GM12878 (cell line): ENCODE data around the gene GRIK2. TPM values are rescaled to one million over a fixed set of nuclear protein-coding genes. Genes with fewer than 3 reads are reported as not detected.

Experiments used
- ATAC-seq: fragments of 200-7000 bp; cut with Tn5 transposase; 3 replicates; pipeline ENCODE4 v1.9.1; 2020; ENCODE audit warnings: mild to moderate bottlenecking, moderate library complexity
- BruUV-seq: library from RNA; stranded (reverse); fragments of 400-500 nt; replicated peaks from 2 replicates; lab custom pipeline; 2021; lab: Mats Ljungman, UMichigan
- CTCF ChIA-PET: fragments of 300-600 bp; sonication (Branson Sonifier 250); formaldehyde crosslinking; extraction: SDS; loops from one replicate; lab custom pipeline; 2021; ENCODE audit warnings: inconsistent platforms; lab: Yijun Ruan, JAX
- POLR2A ChIA-PET: fragments of 350-600 bp; formaldehyde crosslinking; extraction: SDS; loops from one replicate; lab custom pipeline; 2021; ENCODE audit warnings: inconsistent platforms; lab: Charles Lee
- RAD21 ChIA-PET: fragments of 300-600 bp; sonication (Branson Sonifier 250); formaldehyde crosslinking; loops from one replicate; lab custom pipeline; 2023; ENCODE audit warnings: antibody characterized with exemption; ENCODE audit not compliant: unreplicated experiment; lab: Charles Lee
- SMC1A ChIA-PET: fragments of 300-600 bp; sonication (Branson Sonifier 250); formaldehyde crosslinking; loops from one replicate; lab custom pipeline; 2023; ENCODE audit not compliant: unreplicated experiment, uncharacterized antibody; lab: Charles Lee
- DNase-seq: peaks from one replicate; pipeline ENCODE4 v3.0.0-alpha.2; 2011; ENCODE audit warnings: low read depth, low spot score
- FAIRE-seq: peaks from 3 replicates; lab custom pipeline; 2011; peaks lifted over from hg19 to GRCh38; lab: Jason Lieb, UNC
- H2AFZ ChIP-seq: 2 replicates; pipeline ENCODE4 v1.6.0; 2011; ENCODE audit warnings: low read depth, low read length, control low read depth; ENCODE audit not compliant: control insufficient read depth
- H3K27ac ChIP-seq: 2 replicates; pipeline ENCODE4 v1.5.1; 2011; ENCODE audit warnings: control low read depth; ENCODE audit not compliant: control insufficient read depth, insufficient read depth
- H3K27me3 ChIP-seq, 2 experiments: replicated peaks in 1 of 2; 2 replicates each; pipeline versions ENCODE4 v1.6.0 to v1.6.1; 2011; ENCODE audit warnings: low read length in 1 of 2; ENCODE audit not compliant: control insufficient read depth in 2 of 2, insufficient read depth in 2 of 2
- H3K36me3 ChIP-seq, 2 experiments: 2 replicates each; pipeline ENCODE4 v1.5.1; 2011; ENCODE audit warnings: low read length in 1 of 2; ENCODE audit not compliant: control insufficient read depth in 2 of 2, insufficient read depth in 2 of 2
- H3K4me1 ChIP-seq: 2 replicates; pipeline ENCODE4 v1.6.1; 2011; ENCODE audit warnings: mild to moderate bottlenecking, low read length, moderate library complexity, mixed read lengths; ENCODE audit not compliant: control insufficient read depth, insufficient read depth
- H3K4me2 ChIP-seq: 2 replicates; pipeline ENCODE4 v1.6.0; 2011; ENCODE audit warnings: control low read depth; ENCODE audit not compliant: control insufficient read depth, insufficient read depth
- H3K4me3 ChIP-seq: fragments of 200-600 bp; sonication (generic); 2 replicates; pipeline ENCODE4 v1.5.1; 2016
- H3K79me2 ChIP-seq: 2 replicates; pipeline ENCODE4 v1.6.0; 2011; ENCODE audit warnings: low read length; ENCODE audit not compliant: control insufficient read depth, insufficient read depth
- H3K9ac ChIP-seq: 2 replicates; pipeline ENCODE4 v1.8.0; 2011; ENCODE audit warnings: low read length, control low read depth, mixed read lengths; ENCODE audit not compliant: control insufficient read depth, insufficient read depth
- H3K9me3 ChIP-seq: replicated peaks from 3 replicates; pipeline ENCODE4 v1.5.1; 2011; ENCODE audit warnings: mild to moderate bottlenecking, low read length; ENCODE audit not compliant: control insufficient read depth, insufficient read depth
- H4K20me1 ChIP-seq: 2 replicates; pipeline ENCODE4 v1.6.0; 2011; ENCODE audit not compliant: control insufficient read depth, insufficient read depth
- ASH2L ChIP-seq: fragments of 300-600, 200-600 bp; sonication (generic); IDR thresholded peaks from 2 replicates; pipeline ENCODE4 v1.6.1; 2017; ENCODE audit warnings: low read depth, mild to moderate bottlenecking, borderline replicate concordance
- BCLAF1 ChIP-seq: fragments of 450-650 bp; IDR thresholded peaks from 2 replicates; pipeline ENCODE4 v1.6.1; 2017; ENCODE audit warnings: antibody characterized with exemption, mild to moderate bottlenecking, moderate library complexity
- CHD2 ChIP-seq: IDR thresholded peaks from 2 replicates; pipeline ENCODE4 v1.6.1; 2011; ENCODE audit warnings: low read depth, low read length, improper control_type of control experiment, borderline replicate concordance
- CTCF ChIP-seq, 3 experiments: IDR thresholded peaks in 2 of 3; conservative IDR thresholded peaks in 1 of 3; 2 replicates each; pipeline ENCODE4 v1.5.1; 2011; ENCODE audit warnings: low read depth in 3 of 3, low read length in 3 of 3, mild to moderate bottlenecking in 3 of 3, control low read depth in 2 of 3, moderate library complexity in 2 of 3, inconsistent platforms in 1 of 3, mixed read lengths in 1 of 3; ENCODE audit not compliant: control insufficient read depth in 2 of 3, insufficient read depth in 1 of 3; ENCODE audit errors: extremely low read depth in 1 of 3
- IKZF2 ChIP-seq, 2 experiments: fragments of 450-650 bp; IDR thresholded peaks; 2 replicates each; pipeline ENCODE4 v1.6.1; 2017; ENCODE audit warnings: mild to moderate bottlenecking in 2 of 2, moderate library complexity in 2 of 2
- JUNB ChIP-seq: IDR thresholded peaks from 2 replicates; pipeline ENCODE4 v1.6.1; 2016; ENCODE audit warnings: antibody characterized with exemption, mild to moderate bottlenecking
- NBN ChIP-seq: fragments of 450-650 bp; IDR thresholded peaks from 2 replicates; pipeline ENCODE4 v1.6.1; 2016
- NFYA ChIP-seq: IDR thresholded peaks from 2 replicates; pipeline ENCODE4 v1.6.1; 2011; ENCODE audit warnings: low read depth, mild to moderate bottlenecking, low read length, improper control_type of control experiment, borderline replicate concordance
- RELB ChIP-seq: fragments of 450-650 bp; IDR thresholded peaks from 2 replicates; pipeline ENCODE4 v1.6.1; 2017; ENCODE audit warnings: low read depth, mild to moderate bottlenecking, moderate library complexity
- STAT1 ChIP-seq: fragments of 450-650 bp; conservative IDR thresholded peaks from 2 replicates; pipeline ENCODE4 v1.6.1; 2014; ENCODE audit warnings: antibody characterized with exemption, mild to moderate bottlenecking
- STAT3 ChIP-seq: IDR thresholded peaks from 2 replicates; pipeline ENCODE4 v1.6.1; 2011; ENCODE audit warnings: low read depth, low read length, improper control_type of control experiment
- ZBTB33 ChIP-seq: fragments of 450-650 bp; IDR thresholded peaks from 2 replicates; pipeline ENCODE4 v1.6.1; 2017; ENCODE audit warnings: mild to moderate bottlenecking
- ZNF217 ChIP-seq: fragments of 450-650 bp; IDR thresholded peaks from 2 replicates; pipeline ENCODE4 v1.6.1; 2017; ENCODE audit warnings: antibody characterized with exemption, mild to moderate bottlenecking
- WGBS: methylation state at CpG from one replicate; pipeline ENCODE4 v1.1.6; 2016; ENCODE audit warnings: low lambda C conversion rate; ENCODE audit not compliant: insufficient replicate concordance, insufficient coverage; ENCODE audit errors: missing lambda C conversion rate; 5-methylcytosine and 5-hydroxymethylcytosine counted together
- in situ Hi-C: fragments of 300-500 bp; cut with MboI; formaldehyde crosslinking; loops from 9 replicates; pipeline ENCODE4 v1.14.3; 2018; ENCODE audit warnings: mixed read lengths
- intact Hi-C: fragments of 100-400 bp; cut with micrococcal nuclease; formaldehyde crosslinking; loops from one replicate; pipeline ENCODE4 v1.14.2; 2022; ENCODE audit not compliant: unreplicated experiment
- polyA plus RNA-seq, 11 experiments: library from polyadenylated mRNA; depleted of rRNA in 4 of 11; unstranded in 6 of 11; stranded (reverse) in 5 of 11; fragments of >200 nt; fragmentation: Nextera tagmentation in 4 of 11; fragmentation: Illumina TruSeq in 1 of 11; extraction: Ambion mirVana in 4 of 11; extraction: Trizol in 1 of 11; gene quantifications; 1 replicate in 1 of 11; 2 replicates in 10 of 11; pipeline versions ENCODE4 v1.2.1 to v1.2.3, GENCODE V29; 2011 to 2016; ENCODE audit warnings: inconsistent platforms in 2 of 11, missing spikeins in 2 of 11, low read depth in 1 of 11
- total RNA-seq, 4 experiments: library from RNA; depleted of rRNA in 3 of 4; stranded (reverse); fragments of >200 nt in 3 of 4; fragmentation: Illumina TruSeq in 1 of 4; extraction: Trizol in 1 of 4; gene quantifications; 2 replicates each; pipeline versions ENCODE4 v1.2.1 to v1.2.3, GENCODE V29; 2013 to 2021

GRIK2 gene
- total and polyA plus RNA-seq, 10 of the 15 experiments (the other 5 are each of a cell fraction or from before 2014, with no cell fraction given), result not detected

GRCh38 chr6:101453221-101453620 lies 59.7 kb downstream of the GRIK2 start:
- Histone ChIP-seq H3K79me2 (no peaks in the 10 kb centered on the region), H4K20me1 (no peaks in the 10 kb centered on the region), H2AFZ (no peak overlapping the region), H3K27me3 (no peaks in the 10 kb centered on the region), H3K36me3 (no peaks in the 10 kb centered on the region), H3K4me2 (no peak overlapping the region), H3K27ac (no peak overlapping the region), H3K4me3 (no peak overlapping the region), H3K9ac (no peak overlapping the region), H3K4me1 (no peaks in the 10 kb centered on the region), H3K9me3 (no peaks in the 10 kb centered on the region)
- intact Hi-C loops (no loop called here), in situ Hi-C loops (no loop called here)
- POLR2A ChIA-PET, result no interaction called here
- BruUV-seq, result no TSS peak
- RAD21 ChIA-PET, result no interaction called here
- TF ChIP-seq ZNF217 (no peak), ASH2L (no peak), RELB (no peak), STAT1 (no peak), CHD2 (no peak), BCLAF1 (no peak), NFYA (no peak), CTCF (IDR thresholded peaks at IDR 0.05 in 2 of 3, conservative IDR thresholded peaks at IDR 0.05 in 1 of 3; ENCODE audit: control insufficient read depth in 2 of 3, extremely low read depth in 1 of 3, insufficient read depth in 1 of 3, low read depth in 3 of 3, low read length in 3 of 3) (no peak), NBN (no peak), IKZF2 (IDR thresholded peaks at IDR 0.05) (no peak), JUNB (no peak), ZBTB33 (no peak), STAT3 (no peak)
- SMC1A ChIA-PET, result no interaction called here
- FAIRE-seq, result no peak
- CTCF ChIA-PET, result no interaction called here
- DNase-seq, result no peak
- WGBS, result 26% methylated on average over 4 of the region's 4 CpGs
- no peak for ATAC-seq
